ENCODE data around the gene WDR81.
"Not testable (repeated sequence)": the region's sequence is repeated elsewhere in the genome, so short reads cannot be mapped to it uniquely, and the experiment has no call there.

The WDR81 gene

GRCh38 chr17:1755827-1756262 is 31.3 kb downstream of the WDR81 start:
- DNase-seq = no peak

GRCh38 chr17:1758807-1759206 is 34.3 kb downstream of the WDR81 start:
- no peak for DNase-seq

- no peak for DNase-seq
Measured at GRCh38 chr17:1759529-1759928, 35.0 kb downstream of the WDR81 start.

GRCh38 chr17:1762233-1762900 is 37.9 kb downstream of the WDR81 start:
- DNase-seq = no peak

GRCh38 chr17:1762901-1763898 is 38.7 kb downstream of the WDR81 start:
- peak; percentile 84 for DNase-seq

- DNase-seq = peak; percentile 82
Measured at GRCh38 chr17:1764284-1764683, 39.8 kb downstream of the WDR81 start.

GRCh38 chr17:1764705-1765104 is 40.2 kb downstream of the WDR81 start:
- not testable (repeated sequence) for DNase-seq

- no peak for DNase-seq
Measured at GRCh38 chr17:1765576-1765975, 41.1 kb downstream of the WDR81 start.

GRCh38 chr17:1766382-1767135 is 42.1 kb downstream of the WDR81 start:
- DNase-seq = no peak

- DNase-seq = no peak
Measured at GRCh38 chr17:1767358-1767757, 42.9 kb downstream of the WDR81 start.

- no peak for DNase-seq
Measured at GRCh38 chr17:1769822-1770477, 45.4 kb downstream of the WDR81 start.

- not testable (repeated sequence) for DNase-seq
Measured at GRCh38 chr17:1773000-1773695, 48.6 kb downstream of the WDR81 start.

- DNase-seq = peak; percentile 85
Measured at GRCh38 chr17:1773696-1774181, 49.2 kb downstream of the WDR81 start.

- no peak for DNase-seq
Measured at GRCh38 chr17:1774390-1775176, 50.1 kb downstream of the WDR81 start.

- no peak for DNase-seq
Measured at GRCh38 chr17:1776328-1776727, 51.8 kb downstream of the WDR81 start.

GRCh38 chr17:1776857-1777256 is 52.4 kb downstream of the WDR81 start:
- no peak for DNase-seq

- no peak for DNase-seq
Measured at GRCh38 chr17:1779571-1780131, 55.1 kb downstream of the WDR81 start.

GRCh38 chr17:1782171-1782567 is 57.7 kb downstream of the WDR81 start:
- no peak for DNase-seq

- no peak for DNase-seq
Measured at GRCh38 chr17:1783271-1783670, 58.8 kb downstream of the WDR81 start.

GRCh38 chr17:1783834-1784611 is 59.5 kb downstream of the WDR81 start:
- DNase-seq = peak; percentile 88
